Activated CD8-positive, alpha-beta T cell treated with anti-CD3 and anti-CD28 coated beads for 36 hours (primary cell): ENCODE data around the gene PARD6B. TPM values are rescaled to one million over a fixed set of nuclear protein-coding genes. Genes with fewer than 3 reads are reported as not detected.
A peak's percentile ranks its signal among the peaks of the same experiment; 100 is the strongest.

Source experiments
- ATAC-seq: fragments of 200-7000 bp; cut with Tn5 transposase; one replicate; pipeline ENCODE4 v1.10.0; 2021; ENCODE audit warnings: mild to moderate bottlenecking, moderate library complexity
- CTCF ChIA-PET: fragments of 350-600 bp; sonication (Branson Sonifier 250); formaldehyde crosslinking; loops from one replicate; lab custom pipeline; 2021; ENCODE audit warnings: antibody characterized with exemption; lab: Charles Lee
- POLR2A ChIA-PET: fragments of 350-600 bp; sonication (Branson Sonifier 250); formaldehyde crosslinking; loops from one replicate; lab custom pipeline; 2021; ENCODE audit warnings: antibody characterized with exemption; lab: Charles Lee
- DNase-seq: peaks from one replicate; pipeline ENCODE4 v3.0.0-alpha.2; 2020
- H3K27ac Mint-ChIP-seq: one replicate; pipeline ENCODE4 v1.8.0; 2021; ENCODE audit warnings: mild to moderate bottlenecking, mixed read lengths
- H3K27me3 Mint-ChIP-seq: one replicate; pipeline ENCODE4 v1.8.0; 2021; ENCODE audit warnings: mixed read lengths
- H3K36me3 Mint-ChIP-seq: one replicate; pipeline ENCODE4 v1.8.0; 2021; ENCODE audit warnings: low read depth, mixed read lengths
- H3K4me1 Mint-ChIP-seq: one replicate; pipeline ENCODE4 v1.8.0; 2021; ENCODE audit warnings: low read depth, mixed read lengths
- H3K4me3 Mint-ChIP-seq: one replicate; pipeline ENCODE4 v1.8.0; 2021; ENCODE audit warnings: mild to moderate bottlenecking, moderate library complexity, mixed read lengths
- H3K9me3 Mint-ChIP-seq: one replicate; pipeline ENCODE4 v1.8.0; 2021; ENCODE audit warnings: mixed read lengths
- CTCF ChIP-seq: fragments of 200-600 bp; IDR thresholded peaks from one replicate; pipeline ENCODE4 v1.8.0; 2022; ENCODE audit warnings: antibody characterized with exemption, mild to moderate bottlenecking
- intact Hi-C: fragments of 100-400 bp; cut with micrococcal nuclease; formaldehyde crosslinking; loops from one replicate; pipeline ENCODE4 v1.10.0; 2022
- total RNA-seq, 2 experiments: library from RNA; stranded (reverse); gene quantifications; one replicate each; pipeline ENCODE4 v1.2.3, GENCODE V29; 2021

PARD6B gene
- total RNA-seq, 2 experiments from 2014 or later, result 4.7 to 6.6 TPM

- H3K4me3 Mint-ChIP-seq, result no peak overlapping the region
- no peak for ATAC-seq
- no peaks in the 10 kb centered on the region for H3K9me3 Mint-ChIP-seq
- H3K36me3 Mint-ChIP-seq, result no peaks in the 10 kb centered on the region
- peaks cover 21% of the 10 kb centered on the region for H3K4me1 Mint-ChIP-seq
- DNase-seq, result no peak
- no peak overlapping the region for H3K27ac Mint-ChIP-seq
- no peak for TF ChIP-seq CTCF
- H3K27me3 Mint-ChIP-seq, result no peaks in the 10 kb centered on the region
- POLR2A ChIA-PET, result no interaction called here
- intact Hi-C loops, result no loop called here
- CTCF ChIA-PET, result interaction anchor here (0.8 to 3.6 kb wide), 2 partner anchors 9 to 22 kb away, joined by 3 to 13 read pairs; no protein-coding TSS in a partner anchor
These were observed 3.4 kb upstream of the PARD6B start for GRCh38 chr20:50727792-50728485.

GRCh38 chr20:50728486-50728980 is 2.8 kb upstream of the PARD6B start:
- no peak for TF ChIP-seq CTCF
- intact Hi-C loops, result no loop called here
- DNase-seq (no peak), ATAC-seq (no peak)
- H3K4me3 Mint-ChIP-seq, result no peak overlapping the region
- no peaks in the 10 kb centered on the region for H3K36me3 Mint-ChIP-seq
- no peaks in the 10 kb centered on the region for H3K27me3 Mint-ChIP-seq
- POLR2A ChIA-PET, result no interaction called here
- H3K9me3 Mint-ChIP-seq, result no peaks in the 10 kb centered on the region
- peaks cover 25% of the 10 kb centered on the region for H3K4me1 Mint-ChIP-seq
- CTCF ChIA-PET, result interaction anchor here (0.8 to 3.6 kb wide), 3 partner anchors 9 to 93 kb away, joined by 3 to 13 read pairs (median 3); no protein-coding TSS in a partner anchor
- H3K27ac Mint-ChIP-seq, result no peak overlapping the region

GRCh38 chr20:50728981-50729874 is 2.2 kb upstream of the PARD6B start:
- H3K27ac Mint-ChIP-seq, result no peak overlapping the region
- no peaks in the 10 kb centered on the region for H3K27me3 Mint-ChIP-seq
- H3K9me3 Mint-ChIP-seq, result no peaks in the 10 kb centered on the region
- DNase-seq (no peak), ATAC-seq (no peak)
- peaks cover 27% of the 10 kb centered on the region for H3K4me1 Mint-ChIP-seq
- ChIA-PET CTCF (interaction anchor here (0.9 to 3.6 kb wide), 3 partner anchors 20 to 94 kb away, joined by 3 to 13 read pairs (median 3); no protein-coding TSS in a partner anchor), POLR2A (no interaction called here)
- no peak overlapping the region for H3K4me3 Mint-ChIP-seq
- intact Hi-C loops, result no loop called here
- H3K36me3 Mint-ChIP-seq, result peaks cover 1% of the 10 kb centered on the region
- TF ChIP-seq CTCF, result no peak

- intact Hi-C loops, result no loop called here
- no peak for ATAC-seq
- H3K27me3 Mint-ChIP-seq, result no peaks in the 10 kb centered on the region
- H3K36me3 Mint-ChIP-seq, result peaks cover 1% of the 10 kb centered on the region
- H3K27ac Mint-ChIP-seq, result no peak overlapping the region
- POLR2A ChIA-PET, result interaction anchor here (0.6 to 1.0 kb wide), 3 partner anchors 12 to 179 kb away, joined by 3 to 4 read pairs (median 3); no protein-coding TSS in a partner anchor
- CTCF ChIA-PET, result interaction anchor here (1.3 to 3.6 kb wide), 2 partner anchors 19 to 60 kb away, joined by 3 to 13 read pairs; no protein-coding TSS in a partner anchor
- DNase-seq, result no peak
- no peak for TF ChIP-seq CTCF
- peaks cover 29% of the 10 kb centered on the region for H3K4me1 Mint-ChIP-seq
- peak overlapping the region; percentile 84 for H3K4me3 Mint-ChIP-seq
- no peaks in the 10 kb centered on the region for H3K9me3 Mint-ChIP-seq
These were observed 1.2 kb upstream of the PARD6B start for GRCh38 chr20:50729901-50730764.
